Common myeloid progenitor, CD34-positive (primary cell): ENCODE results near the gene DNAH1.

Experiments used
- CTCF ChIA-PET: fragments of 350-600 bp; sonication (Branson Sonifier 250); formaldehyde crosslinking; loops from one replicate; lab custom pipeline; 2021; ENCODE audit warnings: antibody characterized with exemption; lab: Charles Lee
- POLR2A ChIA-PET: fragments of 350-600 bp; sonication (Branson Sonifier 250); formaldehyde crosslinking; loops from one replicate; lab custom pipeline; 2021; ENCODE audit warnings: antibody characterized with exemption; lab: Charles Lee
- DNase-seq, 3 donors: peaks; one replicate each; pipeline versions ENCODE4 v3.0.0 to v3.0.0-alpha.2; 2013
- H3K27ac ChIP-seq, 2 experiments: 1 replicate in 1 of 2; 2 replicates in 1 of 2; pipeline ENCODE4 v1.7.0; 2013; ENCODE audit warnings: inconsistent platforms in 2 of 2, low read length in 2 of 2, mild to moderate bottlenecking in 2 of 2, low read depth in 1 of 2, moderate library complexity in 1 of 2; ENCODE audit not compliant: severe bottlenecking in 2 of 2, insufficient read depth in 1 of 2, poor library complexity in 1 of 2
- H3K27me3 ChIP-seq, 5 experiments: replicated peaks in 2 of 5; 1 replicate in 3 of 5; 2 replicates in 2 of 5; pipeline versions ENCODE4 v1.6.1 to v1.7.0; 2013; ENCODE audit warnings: low read length in 4 of 5, mild to moderate bottlenecking in 2 of 5, moderate library complexity in 2 of 5, inconsistent platforms in 1 of 5; ENCODE audit not compliant: insufficient read depth in 5 of 5, control insufficient read depth in 4 of 5
- H3K36me3 ChIP-seq, 4 experiments: 1 replicate in 2 of 4; 2 replicates in 2 of 4; pipeline versions ENCODE4 v1.6.1 to v1.7.0; 2013; ENCODE audit warnings: low read length in 3 of 4, control low read depth in 1 of 4, mild to moderate bottlenecking in 1 of 4; ENCODE audit not compliant: control insufficient read depth in 4 of 4, insufficient read depth in 4 of 4
- H3K4me1 ChIP-seq, 4 experiments: 1 replicate in 3 of 4; 2 replicates in 1 of 4; pipeline versions ENCODE4 v1.6.1 to v1.7.1; 2013; ENCODE audit warnings: low read length in 3 of 4, mild to moderate bottlenecking in 3 of 4, control low read depth in 1 of 4, inconsistent platforms in 1 of 4, moderate library complexity in 1 of 4; ENCODE audit not compliant: control insufficient read depth in 4 of 4, insufficient read depth in 4 of 4; ENCODE audit errors: control extremely low read depth in 1 of 4
- H3K4me3 ChIP-seq, 7 experiments: 1 replicate in 4 of 7; 2 replicates in 3 of 7; pipeline versions ENCODE4 v1.5.1 to v1.7.0; 2013; ENCODE audit warnings: mild to moderate bottlenecking in 7 of 7, low read length in 6 of 7, moderate library complexity in 6 of 7, inconsistent platforms in 2 of 7, low read depth in 2 of 7, control low read depth in 1 of 7; ENCODE audit not compliant: insufficient read depth in 4 of 7, control insufficient read depth in 1 of 7; ENCODE audit errors: extremely low read depth in 1 of 7
- H3K9me3 ChIP-seq, 5 experiments: 1 replicate in 4 of 5; 2 replicates in 1 of 5; pipeline versions ENCODE4 v1.6.1 to v1.7.1; 2013; ENCODE audit warnings: low read length in 4 of 5, mild to moderate bottlenecking in 2 of 5, inconsistent platforms in 1 of 5, low read depth in 1 of 5, moderate library complexity in 1 of 5; ENCODE audit not compliant: control insufficient read depth in 4 of 5, insufficient read depth in 2 of 5; ENCODE audit errors: control extremely low read depth in 1 of 5
- WGBS: methylation state at CpG from one replicate; pipeline ENCODE4 v1.1.5; 2013; ENCODE audit not compliant: insufficient coverage; 5-methylcytosine and 5-hydroxymethylcytosine counted together

The DNAH1 gene

DNA sequence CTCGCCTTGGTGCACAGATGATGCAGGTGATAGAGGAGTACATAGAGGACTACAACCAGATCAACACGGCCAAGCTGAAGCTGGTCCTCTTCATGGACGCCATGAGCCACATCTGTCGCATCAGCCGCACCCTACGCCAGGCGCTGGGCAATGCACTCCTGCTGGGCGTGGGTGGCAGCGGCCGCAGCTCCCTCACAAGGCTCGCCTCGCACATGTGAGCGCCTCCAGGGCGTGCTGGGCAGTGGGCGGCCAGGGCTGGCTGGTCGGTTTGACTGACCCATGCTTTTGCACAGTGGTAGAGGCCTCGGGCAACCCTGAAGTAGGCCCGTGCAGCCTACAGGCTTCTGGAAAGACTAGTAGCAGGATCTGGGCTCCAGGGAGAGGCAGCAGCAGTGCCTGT, 65.5 kb downstream of the DNAH1 start:
- H3K9me3 ChIP-seq, result no peaks in the 10 kb centered on the region
- ChIA-PET POLR2A (no interaction called here), CTCF (interaction anchor here (1.9 kb wide), 1 partner anchor 15 kb away, joined by 5 read pairs; no protein-coding TSS in a partner anchor)
- no peak overlapping the region for H3K27ac ChIP-seq
- no peak overlapping the region for H3K4me3 ChIP-seq
- peaks cover 0 to 2% (median 0%) of the 10 kb centered on the region in 4 experiments for H3K36me3 ChIP-seq
- no peaks in the 10 kb centered on the region for H3K27me3 ChIP-seq
- 96% methylated on average over 17 of the region's 18 CpGs for WGBS
- no peak for DNase-seq
- peaks cover 0 to 15% (median 0%) of the 10 kb centered on the region in 4 experiments for H3K4me1 ChIP-seq

DNA sequence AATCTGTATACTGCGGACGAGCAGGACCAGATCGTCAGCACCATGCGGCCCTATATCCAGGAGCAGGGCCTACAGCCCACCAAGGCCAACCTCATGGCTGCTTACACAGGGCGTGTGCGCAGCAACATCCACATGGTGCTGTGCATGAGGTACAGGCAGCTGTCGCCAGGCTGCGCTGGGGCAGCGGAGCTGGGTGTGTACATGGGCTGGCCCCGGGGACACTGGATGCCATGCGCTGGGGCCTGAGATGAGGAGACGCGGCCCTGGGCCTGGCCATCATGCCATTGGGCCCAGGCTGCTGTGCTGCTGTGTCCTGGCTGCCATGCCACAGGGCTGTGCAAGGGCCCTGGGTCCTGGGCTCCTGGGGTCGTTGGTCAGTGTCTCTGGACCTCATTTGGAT, 67.3 kb downstream of the DNAH1 start:
- WGBS, result 96% methylated on average over 14 of the region's 14 CpGs
- no peak for DNase-seq

DNA sequence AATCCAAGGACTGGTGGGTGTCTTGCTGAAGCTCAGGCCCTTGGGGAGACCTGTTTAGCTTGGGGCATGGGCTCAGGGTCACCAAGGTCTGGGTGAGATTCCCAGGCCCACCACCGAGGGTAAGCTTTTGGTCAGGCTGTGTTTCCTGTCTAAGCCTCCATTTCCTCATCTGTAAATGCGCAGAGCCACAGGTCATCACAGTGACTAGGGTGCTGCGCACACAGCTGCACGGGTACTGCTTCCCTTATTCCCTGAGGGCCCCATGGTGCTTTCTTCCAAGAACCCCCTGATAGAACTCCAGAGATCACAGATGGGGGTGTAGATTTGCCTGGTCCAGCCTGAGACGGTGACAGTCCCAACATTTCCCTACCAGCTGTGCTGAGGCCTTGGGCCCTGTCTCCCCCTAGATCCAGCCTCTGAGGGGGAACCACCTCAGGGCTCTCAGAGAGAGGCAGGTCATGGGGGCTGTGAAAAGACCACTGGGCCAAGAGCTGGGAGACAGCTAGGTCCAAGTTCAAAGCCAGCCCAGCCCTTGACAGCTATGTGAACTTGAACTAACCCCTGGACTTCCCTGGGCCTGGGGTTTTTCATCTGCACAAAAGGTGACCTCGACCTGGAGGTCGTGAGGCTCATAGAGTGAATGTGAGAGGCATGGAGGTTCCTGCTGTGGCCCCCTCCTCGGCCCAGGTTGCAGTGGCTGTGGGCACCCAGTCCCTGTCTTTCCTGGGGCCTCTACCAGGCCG, 68.1 kb downstream of the DNAH1 start:
- Histone ChIP-seq H3K4me3 (no peak overlapping the region), H3K36me3 (peaks cover 0 to 22% (median 0%) of the 10 kb centered on the region in 4 experiments), H3K9me3 (no peaks in the 10 kb centered on the region), H3K27me3 (no peaks in the 10 kb centered on the region), H3K4me1 (peaks cover 0 to 15% (median 0%) of the 10 kb centered on the region in 4 experiments), H3K27ac (no peak overlapping the region)
- WGBS, result 88% methylated on average over 5 of the region's 9 CpGs
- ChIA-PET CTCF (interaction anchor here (0.6 to 2.6 kb wide), 18 partner anchors 9 to 102 kb away, joined by 3 to 23 read pairs (median 4); no protein-coding TSS in a partner anchor), POLR2A (interaction anchor here (0.5 kb wide), 1 partner anchor 45 kb away, joined by 3 read pairs; no protein-coding TSS in a partner anchor)
- no peak for DNase-seq

More for the DNA sequence above, 67.3 kb downstream of the DNAH1 start:
- no peak overlapping the region for H3K4me3 ChIP-seq
- H3K36me3 ChIP-seq, result peaks cover 0 to 14% (median 0%) of the 10 kb centered on the region in 4 experiments
- no peaks in the 10 kb centered on the region for H3K9me3 ChIP-seq
- no peak overlapping the region for H3K27ac ChIP-seq
- ChIA-PET CTCF (interaction anchor here (0.9 to 2.6 kb wide), 9 partner anchors 9 to 44 kb away, joined by 3 to 9 read pairs (median 6); no protein-coding TSS in a partner anchor), POLR2A (no interaction called here)
- peaks cover 0 to 15% (median 0%) of the 10 kb centered on the region in 4 experiments for H3K4me1 ChIP-seq
- H3K27me3 ChIP-seq, result no peaks in the 10 kb centered on the region

DNA sequence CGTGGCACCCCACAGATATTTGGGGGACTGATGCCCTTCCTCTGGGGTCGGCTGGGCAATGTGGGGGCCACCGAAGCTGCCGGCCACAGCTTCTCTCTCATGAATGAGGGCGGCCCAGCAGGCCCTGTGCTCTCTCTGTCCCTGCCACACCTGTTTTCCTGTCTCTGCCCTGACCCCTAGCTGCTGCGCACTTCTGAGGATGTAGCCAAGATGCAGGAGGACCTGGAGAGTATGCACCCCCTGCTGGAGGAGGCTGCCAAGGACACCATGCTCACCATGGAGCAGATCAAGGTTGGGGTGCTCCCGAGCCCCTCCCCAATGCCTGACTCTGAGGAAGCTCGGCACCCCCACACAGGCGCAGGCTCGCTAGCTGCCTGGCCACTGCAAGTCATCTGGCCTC, 69.0 kb downstream of the DNAH1 start:
- CTCF ChIA-PET, result interaction anchor here (0.7 to 2.6 kb wide), 18 partner anchors 10 to 153 kb away, joined by 3 to 23 read pairs (median 4); partner anchors contain the start of gene SEMA3G

DNA sequence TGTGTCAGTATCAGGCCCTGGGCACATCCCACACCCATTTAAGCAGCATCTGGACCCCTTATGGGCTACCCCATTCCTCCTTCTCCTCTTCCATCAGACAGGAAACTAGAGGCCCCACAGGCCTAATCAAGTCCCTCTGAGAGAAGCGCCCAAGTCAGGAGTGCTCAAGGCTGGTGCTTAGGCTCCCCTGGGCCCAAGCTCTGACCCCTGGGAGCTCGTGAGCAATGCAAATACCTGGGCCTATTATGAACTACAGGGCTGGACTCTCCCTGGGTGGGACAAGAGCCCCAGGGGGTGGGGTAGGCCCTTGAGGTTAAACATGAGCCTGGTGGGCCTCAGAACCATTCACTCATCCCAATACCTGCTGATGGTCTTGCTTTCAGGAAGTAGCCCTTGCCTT, 71.4 kb downstream of the DNAH1 start:
- DNase-seq, result no peak
- no peaks in the 10 kb centered on the region for H3K27me3 ChIP-seq
- H3K27ac ChIP-seq, result no peak overlapping the region
- 86% methylated on average over 1 of the region's 2 CpGs for WGBS
- H3K4me3 ChIP-seq, result no peak overlapping the region
- H3K36me3 ChIP-seq, result peaks cover 0 to 45% (median 8%) of the 10 kb centered on the region in 4 experiments
- ChIA-PET CTCF (interaction anchor here (0.5 to 2.1 kb wide), 8 partner anchors 9 to 89 kb away, joined by 3 to 5 read pairs (median 3); no protein-coding TSS in a partner anchor), POLR2A (no interaction called here)
- no peaks in the 10 kb centered on the region for H3K9me3 ChIP-seq
- H3K4me1 ChIP-seq, result peaks cover 0 to 15% (median 0%) of the 10 kb centered on the region in 4 experiments

More for the DNA sequence above, 69.0 kb downstream of the DNAH1 start:
- Histone ChIP-seq H3K4me3 (no peak overlapping the region), H3K36me3 (peaks cover 0 to 24% (median 0%) of the 10 kb centered on the region in 4 experiments), H3K9me3 (no peaks in the 10 kb centered on the region), H3K27me3 (no peaks in the 10 kb centered on the region), H3K27ac (no peak overlapping the region), H3K4me1 (peaks cover 0 to 15% (median 0%) of the 10 kb centered on the region in 4 experiments)
- POLR2A ChIA-PET, result no interaction called here
- WGBS, result 91% methylated on average over 10 of the region's 10 CpGs
- peak; percentile 33 to 50 (median 41) for DNase-seq

DNA sequence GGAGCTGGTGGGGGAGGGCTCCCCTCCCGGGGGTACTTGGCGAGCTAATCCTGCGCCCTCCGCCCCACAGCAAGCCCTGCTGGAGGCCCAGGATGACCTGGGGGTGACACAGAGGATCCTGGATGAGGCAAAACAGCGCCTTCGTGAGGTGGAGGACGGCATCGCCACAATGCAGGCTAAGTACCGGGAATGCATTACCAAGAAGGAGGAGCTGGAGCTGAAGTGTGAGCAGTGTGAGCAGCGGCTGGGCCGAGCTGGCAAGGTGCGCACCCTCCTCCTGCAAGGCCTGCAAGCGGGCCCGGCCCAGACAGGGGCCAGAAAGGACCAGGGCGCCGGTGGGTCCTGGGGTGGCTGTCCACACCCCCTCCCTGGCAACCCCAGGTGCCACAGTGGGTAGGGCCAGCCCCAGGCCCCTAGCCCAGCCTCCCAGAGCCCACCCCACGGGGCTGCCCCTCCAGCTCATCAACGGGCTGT, 72.3 kb downstream of the DNAH1 start:
- Histone ChIP-seq H3K36me3 (peaks cover 0 to 52% (median 12%) of the 10 kb centered on the region in 4 experiments), H3K4me1 (peaks cover 0 to 14% (median 0%) of the 10 kb centered on the region in 4 experiments), H3K27ac (no peak overlapping the region), H3K27me3 (no peaks in the 10 kb centered on the region), H3K4me3 (no peak overlapping the region), H3K9me3 (no peaks in the 10 kb centered on the region)
- no peak for DNase-seq
- whole genome bisulfite sequencing, result 100% methylated on average over 12 of the region's 18 CpGs
- ChIA-PET CTCF (interaction anchor here (1.0 to 2.3 kb wide), 9 partner anchors 8 to 57 kb away, joined by 3 to 9 read pairs (median 4); partner anchors contain the start of gene SEMA3G), POLR2A (no interaction called here)
